HG02885 (cell line): ENCODE data around the gene MRM2.

Source experiments
- ATAC-seq: cut with Tn5 transposase; IDR thresholded peaks from one replicate; pipeline ENCODE4 v1.9.1; 2021; ENCODE audit warnings: mild to moderate bottlenecking; ENCODE audit not compliant: unreplicated experiment, poor library complexity

The MRM2 gene

DNA sequence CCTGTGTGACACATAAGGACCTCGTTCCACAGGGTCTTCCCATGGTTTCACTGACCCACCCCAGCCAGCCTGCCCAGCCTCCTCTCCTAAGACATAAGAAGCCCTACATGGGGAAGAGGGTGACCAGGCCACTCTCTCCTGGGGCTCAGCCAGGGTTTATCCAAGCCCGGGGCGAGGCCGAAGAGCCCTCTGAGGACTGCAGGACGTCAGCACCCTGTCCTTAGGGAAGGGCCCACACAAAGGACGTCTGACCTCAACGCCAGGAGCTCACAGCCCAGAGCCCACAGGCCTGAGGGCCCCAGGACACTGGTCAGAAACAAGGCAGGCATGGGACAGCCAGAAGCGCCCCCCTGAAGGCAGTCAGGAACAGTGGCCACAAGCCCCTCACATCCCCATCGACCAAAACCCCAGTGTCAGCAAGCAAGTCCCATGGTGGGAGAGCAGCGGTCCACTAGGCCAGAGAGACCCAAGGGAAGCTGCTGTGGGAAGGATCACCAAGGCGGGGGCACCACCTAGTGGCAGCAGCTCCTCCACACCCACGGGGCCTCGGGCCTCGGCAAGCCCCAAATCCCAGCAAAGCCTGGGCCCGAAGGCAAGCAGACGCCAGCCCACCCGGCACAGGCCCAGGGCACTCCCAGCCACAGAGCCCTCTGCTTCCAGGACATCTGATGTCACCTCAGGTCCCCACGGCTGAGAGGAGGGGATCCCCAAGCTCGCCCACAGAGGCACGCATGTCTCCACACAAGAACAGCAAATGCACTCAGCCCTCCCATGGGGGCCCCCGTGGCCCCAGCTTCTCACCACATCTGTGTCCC is 32.7 kb downstream of the MRM2 start:
- ATAC-seq: peak; percentile 76

DNA sequence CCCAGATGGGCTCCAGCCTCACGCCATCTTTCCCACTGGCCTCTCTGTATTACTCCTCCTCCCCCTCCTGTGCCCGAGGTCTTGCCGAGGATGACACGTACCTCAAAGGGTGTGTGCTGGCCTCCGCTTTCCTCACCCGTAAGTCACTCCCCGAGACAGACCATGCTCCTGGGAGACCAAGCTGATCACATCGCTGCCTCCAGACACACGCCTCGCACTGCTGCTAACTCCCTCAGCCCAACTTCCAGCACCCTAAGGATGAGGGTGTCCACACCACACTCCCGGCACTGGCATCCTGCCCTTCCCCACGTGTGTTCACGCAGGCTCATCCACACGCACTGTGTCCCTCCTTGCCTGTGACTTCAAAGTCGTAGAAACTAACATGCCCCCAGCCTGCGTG is 33.3 kb downstream of the MRM2 start:
- no peak for ATAC-seq

DNA sequence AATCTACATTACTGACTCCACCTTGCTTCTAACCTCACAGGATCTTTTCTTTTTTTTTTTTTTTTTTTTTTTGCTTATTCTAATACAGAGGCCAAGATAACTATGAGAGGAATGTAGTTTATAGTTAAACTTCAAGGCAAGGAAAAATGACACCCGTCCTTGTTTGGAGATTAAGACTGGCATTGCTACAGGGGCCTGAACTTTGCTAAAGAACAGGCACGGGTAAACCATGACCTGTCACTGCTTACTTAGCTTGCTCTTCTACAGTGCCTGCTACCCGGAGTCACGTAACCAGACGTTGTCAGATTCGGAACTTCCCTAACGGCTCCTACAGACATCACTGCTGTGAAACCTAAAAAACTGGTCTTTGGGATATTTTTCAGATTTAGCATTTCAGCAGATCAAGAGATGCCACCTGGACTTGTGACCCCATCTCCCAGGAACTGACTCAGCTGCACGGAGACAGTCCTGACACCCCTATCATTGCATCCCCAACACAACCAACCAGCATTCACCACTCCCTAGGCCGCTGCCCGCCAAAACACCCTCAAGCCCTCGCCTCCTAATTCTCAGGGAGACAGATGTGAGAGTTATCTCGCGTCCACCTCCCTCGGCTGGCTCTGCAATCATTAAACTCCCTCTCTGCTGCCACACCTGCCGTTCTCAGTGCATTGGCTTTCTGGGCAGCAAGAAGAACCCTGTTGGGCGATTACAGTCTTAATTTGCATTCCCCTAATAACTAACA is 36.8 kb downstream of the MRM2 start:
- no peak for ATAC-seq

DNA sequence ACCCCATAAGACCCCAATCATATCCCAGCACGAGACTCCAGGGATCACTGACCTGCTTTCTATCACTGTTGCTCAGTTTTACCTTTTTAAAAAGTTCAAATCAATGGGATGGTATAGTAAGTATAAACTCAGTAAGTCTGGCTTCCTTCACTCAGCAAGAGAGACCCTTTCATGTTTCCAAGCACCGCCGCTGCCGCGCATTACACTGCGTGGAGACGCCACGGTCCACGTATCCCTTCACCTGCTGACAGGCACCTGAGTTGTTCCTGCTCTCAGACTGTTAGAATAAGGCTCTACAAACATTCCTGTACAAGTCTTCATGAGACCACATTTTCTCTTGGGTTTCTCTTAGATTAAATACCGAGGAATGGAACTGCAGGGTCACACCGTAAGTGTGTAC is 37.6 kb downstream of the MRM2 start:
- no peak for ATAC-seq

DNA sequence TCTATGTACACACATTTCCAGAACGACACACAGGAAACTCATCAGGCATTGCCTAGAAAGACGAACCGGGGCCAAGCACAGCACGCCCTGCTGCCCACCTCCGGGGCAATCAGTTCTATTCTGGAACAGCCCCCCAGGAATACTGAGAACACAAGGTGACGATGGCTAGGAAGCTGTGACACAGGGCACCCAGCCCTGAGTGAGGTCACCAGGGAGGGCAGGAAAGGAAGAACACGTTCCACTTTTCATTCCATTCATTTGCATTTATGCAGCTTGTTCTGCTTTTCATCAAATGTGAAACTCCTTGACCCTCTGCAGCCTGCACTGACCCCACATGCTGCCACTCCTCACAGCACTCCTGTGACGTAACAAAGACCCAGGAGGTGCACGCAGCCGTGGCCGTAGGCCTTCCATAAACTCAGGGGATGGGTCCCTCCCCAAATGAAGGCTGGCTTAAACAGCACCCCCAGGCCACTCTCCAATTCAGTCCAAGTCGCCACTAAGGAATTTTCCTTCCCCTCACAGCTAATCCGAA is 38.2 kb downstream of the MRM2 start:
- ATAC-seq: no peak

DNA sequence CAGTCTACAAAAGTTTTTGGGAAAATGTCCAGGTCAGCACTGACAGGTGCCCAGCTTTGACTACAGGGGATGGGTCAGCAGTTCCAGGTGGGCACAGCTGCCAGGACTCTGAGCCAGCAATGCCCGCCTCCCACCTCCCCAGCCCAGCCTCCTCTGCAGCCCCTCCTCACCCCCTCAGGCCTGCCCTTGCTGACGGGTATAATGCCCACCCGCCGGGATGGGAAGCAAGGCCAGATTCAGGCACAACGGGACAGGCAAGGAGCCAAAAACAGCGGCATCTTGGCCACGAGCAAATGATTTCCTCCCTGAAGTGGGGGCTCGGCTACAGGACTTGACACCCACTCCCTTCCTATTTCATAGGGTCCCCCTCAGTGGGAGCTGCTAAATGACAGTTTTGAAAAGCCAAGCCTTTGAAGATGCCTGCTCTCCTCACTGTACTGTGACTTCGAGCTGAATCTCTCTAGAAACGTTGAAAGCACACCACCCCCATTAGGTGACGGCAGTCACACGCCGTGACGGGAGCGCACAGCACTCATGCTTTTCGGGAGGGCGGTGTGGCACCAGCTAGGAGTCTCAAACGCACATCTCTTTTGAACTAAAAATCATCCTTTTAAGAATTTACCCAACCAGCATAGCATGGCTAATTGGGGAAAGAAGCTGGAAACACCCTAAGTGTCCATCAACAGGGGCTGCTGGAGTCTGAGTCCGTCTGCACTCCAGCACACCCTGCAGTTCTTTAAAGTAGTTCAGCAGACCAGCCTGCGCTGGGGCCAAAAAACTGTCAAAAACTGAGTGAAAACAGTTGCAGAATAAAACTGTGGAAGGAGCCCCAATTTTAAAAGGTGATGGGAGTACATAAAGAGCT is 38.9 kb downstream of the MRM2 start:
- ATAC-seq: no peak

DNA sequence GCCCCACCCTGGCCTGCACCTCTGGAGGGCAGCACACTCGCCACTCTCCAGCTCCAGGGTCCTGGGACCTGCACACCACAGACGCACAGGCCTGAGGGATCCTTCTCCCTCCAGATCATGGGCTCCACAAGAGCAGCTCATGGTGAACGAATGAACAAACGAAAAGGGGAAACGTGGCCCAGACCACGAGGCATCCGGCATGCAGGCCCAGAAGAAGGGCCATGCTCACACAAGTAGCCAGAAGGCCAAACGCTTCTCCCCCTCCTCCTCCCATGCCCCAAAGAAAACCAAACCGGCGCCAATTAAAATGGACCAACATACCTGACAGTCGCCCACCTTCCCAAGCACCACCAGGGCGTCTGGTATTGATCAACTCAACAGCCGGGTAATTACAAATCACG is 39.6 kb downstream of the MRM2 start:
- no peak for ATAC-seq

DNA sequence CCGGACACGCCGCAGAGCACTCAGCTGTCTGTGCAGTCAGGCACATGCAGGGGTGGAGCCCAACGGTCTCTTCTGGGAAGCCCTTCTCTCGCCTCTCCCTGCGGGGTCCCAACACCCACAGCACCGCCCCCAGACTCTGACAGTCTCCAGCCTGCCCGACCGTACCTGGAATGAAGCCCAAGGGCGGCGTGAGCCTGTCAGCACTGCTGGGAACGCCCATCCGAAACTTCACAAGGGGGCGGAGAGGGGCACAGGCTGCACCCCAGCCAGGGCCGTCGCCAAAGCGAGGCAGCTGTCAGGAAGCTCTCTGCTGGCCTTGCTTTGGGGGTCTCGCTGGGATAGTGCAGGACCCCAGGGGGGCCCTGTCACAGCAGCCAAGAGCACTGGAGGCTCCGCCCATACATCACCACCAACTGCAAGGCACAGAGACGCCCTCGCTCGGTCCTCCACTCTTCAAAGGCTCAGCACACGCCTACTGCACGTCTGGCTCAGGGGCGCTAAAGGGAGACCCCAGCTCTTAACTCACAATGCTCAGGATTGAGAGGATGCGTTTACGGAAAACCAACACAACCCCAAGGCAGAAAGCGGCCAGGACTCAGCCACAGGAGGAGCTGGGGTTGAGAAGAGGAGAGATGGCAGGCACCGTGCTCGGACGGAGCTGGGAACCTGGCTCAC is 40.2 kb downstream of the MRM2 start:
- ATAC-seq: no peak

DNA sequence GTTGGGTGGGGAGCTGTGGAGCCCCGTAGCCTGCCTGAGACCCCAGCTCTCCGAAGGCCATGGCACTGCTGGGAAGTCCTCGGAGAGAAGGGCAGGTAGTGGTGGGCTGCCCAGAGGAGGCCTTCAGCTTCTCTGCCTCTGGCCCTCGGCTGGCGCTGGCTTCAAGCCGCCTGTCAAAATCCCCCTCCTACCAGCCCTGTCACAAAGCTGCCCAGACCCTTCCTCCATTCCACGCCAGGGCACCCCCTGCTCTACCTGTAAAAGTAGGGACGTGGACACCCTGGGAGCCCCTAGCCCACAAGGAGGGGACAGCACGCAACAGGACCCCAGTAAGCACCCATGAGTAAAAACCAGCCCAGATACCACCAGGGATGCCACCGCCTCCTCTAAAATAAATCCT is 40.9 kb downstream of the MRM2 start:
- no peak for ATAC-seq

DNA sequence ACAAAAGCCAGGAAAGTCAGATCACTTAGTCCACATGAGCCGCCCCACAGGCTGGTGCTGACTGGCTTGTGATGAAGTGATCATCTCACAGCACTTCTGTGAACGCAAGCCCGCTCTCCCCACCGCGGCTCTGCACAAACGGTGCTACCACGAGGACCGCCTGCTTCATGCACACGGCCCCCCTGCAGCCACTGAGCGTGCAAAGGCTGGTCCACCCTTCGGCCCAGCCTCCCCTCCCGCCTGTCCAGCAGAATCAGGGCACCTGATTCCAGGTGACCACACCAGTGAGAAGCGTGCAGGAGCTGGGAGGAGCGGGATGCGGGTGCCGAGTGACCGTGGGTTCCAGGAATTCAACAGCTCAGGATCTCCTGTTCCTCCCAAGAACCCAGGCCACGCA is 41.4 kb downstream of the MRM2 start:
- ATAC-seq: no peak

DNA sequence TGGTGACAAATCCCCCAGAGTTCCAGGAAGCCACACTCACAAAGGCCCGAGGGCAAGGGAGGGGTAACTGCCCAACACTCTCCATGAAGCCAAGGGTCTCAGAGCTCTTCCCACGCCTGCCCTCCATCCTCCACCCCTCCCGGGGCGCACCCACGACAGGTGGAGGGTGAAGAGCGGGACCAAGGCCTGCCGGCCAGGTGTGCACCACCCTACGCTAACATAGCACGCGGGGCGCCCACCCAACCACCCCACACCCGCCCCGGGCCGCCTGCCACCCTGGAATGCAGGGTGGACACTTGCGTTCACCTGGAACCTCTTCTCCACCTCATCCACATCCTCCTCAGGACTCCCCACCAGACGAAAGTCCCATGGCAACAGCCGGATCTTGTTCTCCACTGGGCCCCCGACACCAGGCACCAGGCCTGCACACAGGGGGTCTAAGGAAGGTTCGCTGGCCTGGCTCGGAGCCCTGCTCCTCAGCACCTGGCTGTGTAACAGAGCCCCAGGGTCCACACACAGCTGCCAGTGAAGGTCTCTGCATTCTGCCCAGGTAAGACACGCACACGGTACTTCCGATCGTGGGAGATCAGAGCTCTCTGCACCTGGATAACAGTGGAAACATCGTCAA is 41.9 kb downstream of the MRM2 start:
- no peak for ATAC-seq

DNA sequence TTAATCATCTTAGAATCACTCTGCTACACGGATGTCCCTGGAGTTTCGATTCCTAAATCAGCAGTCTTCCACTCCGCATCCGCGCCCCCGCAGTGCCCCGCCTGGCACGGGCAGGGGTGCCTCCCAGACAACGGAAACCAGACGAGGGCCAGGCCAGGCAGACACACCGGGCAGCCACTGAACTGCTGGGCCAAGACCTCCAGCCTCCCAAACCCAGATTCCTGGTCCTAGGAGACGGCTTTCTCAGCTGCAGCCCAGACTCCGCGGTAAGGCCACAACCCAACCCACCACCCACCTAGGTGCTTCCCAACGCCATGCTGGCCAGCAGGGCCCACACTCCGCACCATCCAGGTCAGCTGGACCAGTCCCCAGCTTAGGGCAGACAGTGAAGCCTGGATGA is 42.5 kb downstream of the MRM2 start:
- ATAC-seq: no peak

DNA sequence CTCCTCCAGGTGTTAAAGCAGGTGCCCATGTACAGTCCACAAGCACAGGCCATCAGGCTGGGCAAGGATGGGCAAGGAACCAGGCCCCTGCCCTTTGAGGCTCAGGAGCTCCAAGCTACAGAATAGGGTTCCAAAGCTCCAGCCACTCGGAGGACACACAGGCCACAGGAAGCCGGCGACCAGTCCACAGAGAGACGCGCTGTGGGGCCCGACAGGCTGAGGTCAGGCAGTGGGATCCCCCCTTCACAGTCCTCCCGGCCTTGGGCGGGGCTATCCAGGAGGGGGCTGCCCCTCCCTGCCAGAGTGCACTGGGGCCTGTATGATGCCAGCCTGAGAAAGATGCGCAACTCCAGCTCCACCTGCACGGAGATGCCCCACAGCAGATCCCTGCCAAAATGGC is 43.2 kb downstream of the MRM2 start:
- no peak for ATAC-seq

DNA sequence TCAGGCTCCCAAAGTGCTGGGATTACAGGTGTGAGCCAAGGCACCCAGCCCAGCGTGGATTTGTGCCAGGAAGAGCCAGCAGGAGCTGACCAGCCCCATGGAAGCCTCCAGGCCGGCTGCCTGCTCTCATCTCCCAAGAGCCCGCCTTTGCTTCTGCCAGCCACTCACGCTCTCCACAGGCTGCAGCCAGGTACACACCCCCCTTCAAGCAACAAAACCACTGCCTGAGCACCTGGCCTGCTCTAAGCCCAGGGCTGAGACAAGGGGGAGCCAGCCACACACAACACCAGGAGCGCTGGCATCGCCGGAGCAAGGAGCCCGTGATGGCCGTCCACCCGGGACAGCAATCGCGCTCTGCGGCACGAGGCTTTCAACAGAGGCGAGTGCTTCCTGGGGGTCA is 43.8 kb downstream of the MRM2 start:
- no peak for ATAC-seq

DNA sequence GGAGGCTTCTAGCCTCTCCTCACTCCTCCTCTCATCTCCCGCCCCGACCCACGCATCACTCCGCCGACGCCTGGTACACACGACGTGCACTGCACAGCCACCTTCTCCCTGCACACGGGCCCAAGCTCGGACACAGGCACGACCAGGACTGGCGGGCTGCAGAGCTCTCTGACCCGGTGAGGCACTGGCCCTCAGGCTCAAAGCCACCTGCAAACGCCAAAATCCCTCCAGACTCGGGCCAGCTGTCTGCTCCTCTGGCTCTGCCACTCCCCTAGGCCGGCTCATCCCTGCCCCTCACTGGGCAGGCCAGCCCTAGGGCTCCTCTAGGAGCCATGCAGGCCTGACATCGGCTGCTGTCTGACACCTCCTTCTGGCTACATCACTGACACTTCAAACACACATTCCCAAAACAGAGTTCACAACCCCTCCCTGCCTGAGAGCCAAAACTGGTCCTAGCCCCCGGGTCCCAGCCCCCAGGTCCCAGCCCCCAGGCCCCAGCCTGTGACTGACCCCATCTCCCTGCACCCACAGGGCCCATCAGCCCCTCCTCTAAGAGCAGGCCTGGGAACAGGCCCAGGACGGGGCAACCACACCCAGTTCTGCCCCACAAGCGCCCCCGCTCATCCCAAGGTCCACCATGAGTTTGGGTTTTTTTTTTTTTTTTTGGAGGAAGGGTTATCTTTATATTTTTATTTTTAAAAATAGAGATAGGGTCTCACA is 44.4 kb downstream of the MRM2 start:
- ATAC-seq: no peak

DNA sequence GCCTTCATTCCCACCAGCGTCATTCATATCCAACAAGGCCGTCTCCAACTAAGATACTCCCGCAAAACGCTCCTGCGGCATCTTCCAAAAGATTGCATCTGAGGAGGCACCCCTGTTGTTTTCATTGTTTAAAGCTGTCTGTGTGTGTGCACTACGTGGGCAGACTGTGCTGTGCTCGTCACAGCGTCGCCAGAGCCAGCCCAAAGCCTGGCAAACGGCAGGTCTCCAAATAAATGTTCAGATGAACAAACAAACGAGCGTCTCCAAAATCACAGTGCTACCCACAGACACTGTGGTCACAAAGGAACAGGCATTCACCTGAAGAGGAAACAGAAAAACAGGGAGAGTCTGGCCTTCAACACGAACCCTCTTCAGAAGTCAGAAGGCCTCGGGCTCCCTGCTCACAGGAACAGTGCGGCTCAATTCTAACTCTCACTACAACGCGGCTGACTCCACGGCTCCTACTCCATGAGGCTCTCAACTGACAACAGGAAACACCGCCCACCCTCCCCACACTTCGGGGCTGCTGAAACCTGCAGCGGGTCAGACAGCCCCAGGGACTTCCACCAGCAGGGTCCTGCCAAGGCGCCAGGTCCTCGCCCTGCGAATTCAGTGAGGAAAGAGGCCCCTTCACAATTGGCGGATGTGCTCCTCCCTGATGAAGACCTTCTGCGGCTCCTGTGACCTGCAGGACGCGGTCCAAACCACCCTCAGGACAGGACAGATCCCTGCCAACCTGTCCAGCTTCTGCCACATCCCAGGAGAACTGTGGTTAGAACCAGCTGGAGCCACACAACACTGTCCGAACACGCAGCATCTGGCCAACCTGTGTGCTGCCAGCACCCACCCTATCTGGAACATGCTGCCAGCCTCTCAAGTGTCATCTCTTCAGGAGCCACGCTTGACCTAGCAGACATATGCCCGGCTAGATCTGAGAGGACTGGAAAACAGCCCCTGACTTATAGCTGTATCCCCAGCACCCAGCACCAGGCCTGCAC is 45.3 kb downstream of the MRM2 start:
- no peak for ATAC-seq

DNA sequence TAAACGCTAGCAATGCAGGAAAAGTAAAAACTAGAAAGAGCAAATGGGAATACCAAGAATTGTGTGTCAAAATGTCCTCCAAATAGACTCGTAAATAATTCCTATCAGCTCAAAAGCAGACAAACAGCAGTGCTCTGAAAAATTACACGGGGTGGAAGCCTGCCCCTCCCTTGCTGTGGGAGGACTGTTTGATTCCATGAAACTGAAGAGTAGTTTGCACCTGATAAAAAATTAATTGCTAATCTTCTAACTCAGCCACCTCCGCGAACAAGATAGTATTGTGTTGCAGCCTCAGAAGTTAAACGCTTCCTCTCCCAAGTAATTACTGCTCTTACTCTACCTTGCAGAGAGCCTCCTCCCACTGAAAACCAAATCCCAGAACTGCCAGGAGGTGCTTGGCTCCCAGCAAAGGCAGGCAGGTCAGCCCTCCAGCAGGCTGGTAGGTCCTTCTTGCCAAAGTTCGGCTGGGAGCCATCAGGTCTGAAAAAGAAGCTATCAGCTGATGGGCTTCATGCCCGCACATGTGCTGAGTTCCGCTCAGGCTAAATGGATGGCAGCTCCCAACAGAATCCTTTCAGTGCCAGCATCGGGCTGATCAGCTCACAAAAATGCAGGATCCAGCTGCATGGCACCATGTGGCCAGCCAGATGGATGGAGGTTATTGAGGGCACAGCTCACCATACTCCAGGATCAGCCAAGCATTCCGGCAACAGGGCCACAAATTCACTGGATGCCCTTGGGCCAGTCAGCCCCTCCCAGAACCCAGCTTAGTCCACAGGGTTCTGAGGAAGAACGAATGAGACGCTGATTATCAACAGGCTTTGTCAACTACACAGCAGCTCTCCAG is 46.4 kb downstream of the MRM2 start:
- ATAC-seq: no peak
